ENCODE results near the gene COX19. TPM values are rescaled to one million over a fixed set of nuclear protein-coding genes. Genes with fewer than 3 reads are reported as not detected.

Gene COX19
- total and polyA plus RNA-seq, 2 experiments from 2014 or later, result 11.7 to 12.6 TPM

DNA sequence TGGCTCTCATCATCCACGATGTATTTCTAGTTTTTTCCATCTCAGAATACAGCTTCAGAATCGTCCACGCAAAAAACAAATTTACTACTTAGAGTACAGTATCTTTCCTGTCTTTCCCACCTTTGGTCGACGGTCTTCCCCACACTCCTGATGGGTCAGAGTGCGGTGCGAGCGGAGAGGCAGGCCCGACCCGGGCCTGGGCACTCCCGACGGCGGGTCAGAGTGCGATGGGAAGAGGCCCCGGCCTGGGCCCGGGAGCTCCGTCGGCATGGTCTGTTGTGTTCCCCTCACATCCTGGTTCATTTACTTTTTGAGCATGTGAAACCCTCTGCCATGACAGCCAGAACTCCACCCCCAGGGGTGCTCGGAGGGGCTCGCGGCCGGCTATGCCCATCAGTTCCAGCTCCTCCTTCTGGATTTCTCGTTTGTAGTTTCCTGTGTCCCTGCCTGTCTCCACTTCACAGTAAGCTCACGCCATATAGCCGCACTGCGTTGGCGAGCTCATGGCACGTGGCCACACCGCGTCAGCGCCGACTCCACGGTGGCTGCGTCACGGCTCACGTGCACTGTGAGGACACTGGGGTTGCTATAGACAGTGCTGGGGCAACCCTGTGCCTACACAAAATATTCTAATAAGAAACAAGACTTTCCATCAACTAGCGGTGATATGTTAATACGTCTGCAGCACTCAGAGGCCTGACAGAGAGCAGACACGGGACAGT is 7.8 kb downstream of the COX19 start:
- H3K27me3 ChIP-seq (ENCODE audit: insufficient read depth), result no peaks in the 10 kb centered on the region
- H3K27me3 Mint-ChIP-seq (ENCODE audit: insufficient read depth, low read depth, poor library complexity), result peaks cover 12% of the 10 kb centered on the region
- ATAC-seq (no peak), DNase-seq (ENCODE audit: low spot score) (no peak)
- H3K9me2 ChIP-seq (ENCODE audit: insufficient read depth), result no peaks in the 10 kb centered on the region
- H3K4me2 ChIP-seq, result no peak overlapping the region
- 0 out of 2 replicates have a peak, but pooled peaks cover 16% of the 10 kb centered on the region for H3F3A ChIP-seq (replicated peaks; ENCODE audit: low read depth)
- H3K4me1 ChIP-seq (ENCODE audit: insufficient read depth), result no peaks in the 10 kb centered on the region
- TF ChIP-seq EZH2phosphoT487 (IDR thresholded peaks at IDR 0.05; ENCODE audit: unreplicated experiment), result no peak
- no peak for TF ChIP-seq EZH2 (IDR thresholded peaks at IDR 0.05; ENCODE audit: low read depth, unreplicated experiment)
- TF ChIP-seq, protein P1, sequence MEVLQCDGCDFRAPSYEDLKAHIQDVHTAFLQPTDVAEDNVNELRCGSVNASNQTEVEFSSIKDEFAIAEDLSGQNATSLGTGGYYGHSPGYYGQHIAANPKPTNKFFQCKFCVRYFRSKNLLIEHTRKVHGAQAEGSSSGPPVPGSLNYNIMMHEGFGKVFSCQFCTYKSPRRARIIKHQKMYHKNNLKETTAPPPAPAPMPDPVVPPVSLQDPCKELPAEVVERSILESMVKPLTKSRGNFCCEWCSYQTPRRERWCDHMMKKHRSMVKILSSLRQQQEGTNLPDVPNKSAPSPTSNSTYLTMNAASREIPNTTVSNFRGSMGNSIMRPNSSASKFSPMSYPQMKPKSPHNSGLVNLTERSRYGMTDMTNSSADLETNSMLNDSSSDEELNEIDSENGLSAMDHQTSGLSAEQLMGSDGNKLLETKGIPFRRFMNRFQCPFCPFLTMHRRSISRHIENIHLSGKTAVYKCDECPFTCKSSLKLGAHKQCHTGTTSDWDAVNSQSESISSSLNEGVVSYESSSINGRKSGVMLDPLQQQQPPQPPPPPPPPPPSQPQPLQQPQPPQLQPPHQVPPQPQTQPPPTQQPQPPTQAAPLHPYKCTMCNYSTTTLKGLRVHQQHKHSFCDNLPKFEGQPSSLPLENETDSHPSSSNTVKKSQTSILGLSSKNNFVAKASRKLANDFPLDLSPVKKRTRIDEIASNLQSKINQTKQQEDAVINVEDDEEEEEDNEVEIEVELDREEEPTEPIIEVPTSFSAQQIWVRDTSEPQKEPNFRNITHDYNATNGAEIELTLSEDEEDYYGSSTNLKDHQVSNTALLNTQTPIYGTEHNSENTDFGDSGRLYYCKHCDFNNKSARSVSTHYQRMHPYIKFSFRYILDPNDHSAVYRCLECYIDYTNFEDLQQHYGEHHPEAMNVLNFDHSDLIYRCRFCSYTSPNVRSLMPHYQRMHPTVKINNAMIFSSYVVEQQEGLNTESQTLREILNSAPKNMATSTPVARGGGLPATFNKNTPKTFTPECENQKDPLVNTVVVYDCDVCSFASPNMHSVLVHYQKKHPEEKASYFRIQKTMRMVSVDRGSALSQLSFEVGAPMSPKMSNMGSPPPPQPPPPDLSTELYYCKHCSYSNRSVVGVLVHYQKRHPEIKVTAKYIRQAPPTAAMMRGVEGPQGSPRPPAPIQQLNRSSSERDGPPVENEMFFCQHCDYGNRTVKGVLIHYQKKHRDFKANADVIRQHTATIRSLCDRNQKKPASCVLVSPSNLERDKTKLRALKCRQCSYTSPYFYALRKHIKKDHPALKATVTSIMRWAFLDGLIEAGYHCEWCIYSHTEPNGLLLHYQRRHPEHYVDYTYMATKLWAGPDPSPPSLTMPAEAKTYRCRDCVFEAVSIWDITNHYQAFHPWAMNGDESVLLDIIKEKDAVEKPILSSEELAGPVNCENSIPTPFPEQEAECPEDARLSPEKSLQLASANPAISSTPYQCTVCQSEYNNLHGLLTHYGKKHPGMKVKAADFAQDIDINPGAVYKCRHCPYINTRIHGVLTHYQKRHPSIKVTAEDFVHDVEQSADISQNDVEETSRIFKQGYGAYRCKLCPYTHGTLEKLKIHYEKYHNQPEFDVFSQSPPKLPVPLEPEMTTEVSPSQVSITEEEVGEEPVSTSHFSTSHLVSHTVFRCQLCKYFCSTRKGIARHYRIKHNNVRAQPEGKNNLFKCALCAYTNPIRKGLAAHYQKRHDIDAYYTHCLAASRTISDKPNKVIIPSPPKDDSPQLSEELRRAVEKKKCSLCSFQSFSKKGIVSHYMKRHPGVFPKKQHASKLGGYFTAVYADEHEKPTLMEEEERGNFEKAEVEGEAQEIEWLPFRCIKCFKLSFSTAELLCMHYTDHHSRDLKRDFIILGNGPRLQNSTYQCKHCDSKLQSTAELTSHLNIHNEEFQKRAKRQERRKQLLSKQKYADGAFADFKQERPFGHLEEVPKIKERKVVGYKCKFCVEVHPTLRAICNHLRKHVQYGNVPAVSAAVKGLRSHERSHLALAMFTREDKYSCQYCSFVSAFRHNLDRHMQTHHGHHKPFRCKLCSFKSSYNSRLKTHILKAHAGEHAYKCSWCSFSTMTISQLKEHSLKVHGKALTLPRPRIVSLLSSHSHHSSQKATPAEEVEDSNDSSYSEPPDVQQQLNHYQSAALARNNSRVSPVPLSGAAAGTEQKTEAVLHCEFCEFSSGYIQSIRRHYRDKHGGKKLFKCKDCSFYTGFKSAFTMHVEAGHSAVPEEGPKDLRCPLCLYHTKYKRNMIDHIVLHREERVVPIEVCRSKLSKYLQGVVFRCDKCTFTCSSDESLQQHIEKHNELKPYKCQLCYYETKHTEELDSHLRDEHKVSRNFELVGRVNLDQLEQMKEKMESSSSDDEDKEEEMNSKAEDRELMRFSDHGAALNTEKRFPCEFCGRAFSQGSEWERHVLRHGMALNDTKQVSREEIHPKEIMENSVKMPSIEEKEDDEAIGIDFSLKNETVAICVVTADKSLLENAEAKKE (CRISPR knock-in tag; IDR thresholded peaks at IDR 0.05), result no peak
- no peak overlapping the region for H2AFZ ChIP-seq
- no peak overlapping the region for H3K27ac ChIP-seq (ENCODE audit: low read depth)
- peaks cover 8% of the 10 kb centered on the region for H3K36me3 ChIP-seq (ENCODE audit: insufficient read depth)
- H3K4me3 ChIP-seq, result no peak overlapping the region
- H3K4me3 Mint-ChIP-seq, result no peak overlapping the region
- peaks cover 6% of the 10 kb centered on the region for H3K4me1 Mint-ChIP-seq
- H3K27ac Mint-ChIP-seq, result 0 out of 2 replicates have a peak overlapping the region, but pooled peaks have one; percentile 30
- H4K20me1 ChIP-seq (replicated peaks; ENCODE audit: insufficient read depth), result peaks cover 12% of the 10 kb centered on the region
- no peaks in the 10 kb centered on the region; the same call in 2 of the 3 replicates for H3K9me3 Mint-ChIP-seq
- peaks cover 43% of the 10 kb centered on the region for H3K36me3 Mint-ChIP-seq (ENCODE audit: low read depth)
- H3K79me2 ChIP-seq (replicated peaks; ENCODE audit: insufficient read depth), result peaks cover 23% of the 10 kb centered on the region
